ENCODE results near the gene SUPT20HL1.

SUPT20HL1 gene

DNA sequence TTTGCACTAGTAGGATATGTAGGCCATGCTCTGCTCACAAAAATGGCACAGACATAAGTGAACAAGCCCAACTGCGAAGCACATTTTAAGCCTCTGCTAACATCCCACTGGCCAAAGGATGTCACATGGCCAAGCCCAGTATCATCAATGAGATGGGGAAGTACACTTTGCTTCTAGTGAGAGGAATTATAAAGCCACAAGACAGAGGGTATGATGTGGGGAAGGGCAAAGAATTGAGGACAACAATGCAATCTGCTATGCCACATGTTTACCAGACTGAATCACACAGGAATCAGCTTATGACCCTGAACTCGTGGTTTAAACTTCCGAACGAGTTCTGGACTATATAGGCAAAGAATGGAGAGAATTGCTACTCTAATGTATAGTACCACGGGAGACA lies 39.1 kb downstream of the SUPT20HL1 start:
- no peak for DNase-seq

DNA sequence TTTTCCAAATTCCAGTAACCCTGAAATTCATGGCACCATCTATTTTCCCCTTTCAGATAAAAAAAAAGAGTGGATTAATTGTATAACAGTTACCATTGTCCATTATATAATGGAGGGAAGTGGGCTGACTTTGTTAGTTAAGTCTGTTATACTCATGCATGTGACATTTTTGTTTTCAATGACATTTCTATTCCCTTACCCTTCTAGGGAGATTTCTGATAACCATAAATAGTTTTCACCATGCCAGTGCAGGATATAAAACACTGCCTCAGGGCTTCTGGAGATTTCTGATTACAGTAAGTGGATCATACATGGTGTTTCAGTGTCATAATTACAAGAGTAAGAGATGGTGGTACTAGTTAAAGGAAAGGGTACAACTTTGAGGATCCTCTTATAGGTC lies 45.5 kb downstream of the SUPT20HL1 start:
- DNase-seq = no peak
